Smooth muscle cell (in vitro differentiated cells): ENCODE measurements around the gene ATAD3B. TPM values are rescaled to one million over a fixed set of nuclear protein-coding genes. Genes with fewer than 3 reads are reported as not detected.

Experiments used
- DNase-seq: peaks from one replicate; lab custom pipeline; 2025; ENCODE audit not compliant: unreplicated experiment; lab: John Stamatoyannopoulos, UW
- H2AFZ ChIP-seq: fragments of 200-600 bp; sonication (generic); 2 replicates; pipeline ENCODE4 v1.6.0; 2016; ENCODE audit warnings: antibody characterized with exemption, low read depth, mild to moderate bottlenecking
- H3F3A ChIP-seq: fragments of 200-600 bp; sonication (generic); 2 replicates; pipeline ENCODE4 v1.6.0; 2017; ENCODE audit warnings: antibody characterized with exemption, low read depth
- H3K27ac ChIP-seq: fragments of 200-600 bp; sonication (generic); 2 replicates; pipeline ENCODE4 v1.5.1; 2016; ENCODE audit warnings: low read depth, mild to moderate bottlenecking
- H3K27me3 ChIP-seq: fragments of 200-600 bp; sonication (generic); 2 replicates; pipeline ENCODE4 v1.6.1; 2016; ENCODE audit warnings: low read depth, mild to moderate bottlenecking
- H3K36me3 ChIP-seq: fragments of 200-600 bp; sonication (generic); 2 replicates; pipeline ENCODE4 v1.5.1; 2016; ENCODE audit warnings: low read depth
- H3K4me1 ChIP-seq: fragments of 200-600 bp; sonication (generic); 2 replicates; pipeline ENCODE4 v1.5.1; 2016; ENCODE audit warnings: low read depth
- H3K4me2 ChIP-seq: fragments of 200-600 bp; sonication (generic); 2 replicates; pipeline ENCODE4 v1.6.0; 2016; ENCODE audit warnings: mild to moderate bottlenecking
- H3K4me3 ChIP-seq: fragments of 200-600 bp; sonication (generic); 2 replicates; pipeline ENCODE4 v1.5.1; 2016; ENCODE audit warnings: mild to moderate bottlenecking
- H3K79me2 ChIP-seq: fragments of 200-600 bp; sonication (generic); 2 replicates; pipeline ENCODE4 v1.6.0; 2016; ENCODE audit warnings: low read depth, mild to moderate bottlenecking
- H3K9ac ChIP-seq: fragments of 200-600 bp; sonication (generic); 2 replicates; pipeline ENCODE4 v1.6.0; 2016; ENCODE audit warnings: low read depth
- H3K9me3 ChIP-seq: fragments of 200-600 bp; sonication (generic); replicated peaks from 2 replicates; pipeline ENCODE4 v1.5.1; 2016; ENCODE audit warnings: low read depth
- H4K20me1 ChIP-seq: fragments of 200-600 bp; sonication (generic); 2 replicates; pipeline ENCODE4 v1.6.0; 2016; ENCODE audit warnings: low read depth
- CTCF ChIP-seq: fragments of 200-600 bp; sonication (generic); IDR thresholded peaks from 2 replicates; pipeline ENCODE4 v1.5.1; 2017; ENCODE audit warnings: borderline replicate concordance, mild to moderate bottlenecking, antibody characterized with exemption; ENCODE audit not compliant: insufficient read depth, poor library complexity, severe bottlenecking
- WGBS: methylation state at CpG from one replicate; pipeline ENCODE4 v1.1.7; 2016; ENCODE audit warnings: low lambda C conversion rate; 5-methylcytosine and 5-hydroxymethylcytosine counted together
- polyA plus RNA-seq: library from polyadenylated mRNA; unstranded; fragments of >200 nt; fragmentation: Nextera tagmentation; extraction: Ambion mirVana; gene quantifications from 2 replicates; pipeline ENCODE4 v1.2.1, GENCODE V29; 2016
- total RNA-seq: library from RNA; depleted of rRNA; stranded (reverse); fragments of >200 nt; gene quantifications from 2 replicates; pipeline ENCODE4 v1.2.3, GENCODE V29; 2014

Gene ATAD3B
- total and polyA plus RNA-seq, 2 experiments from 2014 or later: 8.6 to 20.2 TPM

DNA sequence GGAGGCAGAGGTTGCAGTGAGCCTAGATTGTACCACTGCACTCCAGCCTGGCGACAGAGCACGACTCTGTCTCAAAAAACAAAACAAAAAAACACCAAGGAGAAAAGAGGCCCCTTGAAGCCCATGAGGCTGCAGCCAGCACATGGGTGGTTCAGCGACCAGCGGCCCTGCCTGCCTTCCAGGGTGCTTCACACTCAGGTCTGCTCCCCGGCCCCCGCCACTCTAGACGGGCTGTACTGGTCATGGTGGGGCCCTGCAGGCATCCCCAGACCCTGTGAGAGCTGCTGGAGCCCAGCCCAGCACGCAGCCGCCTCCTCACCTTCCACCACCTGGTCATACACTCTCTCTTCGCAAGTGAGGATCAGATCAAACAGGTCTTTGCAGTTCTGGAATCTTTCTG, 73.0 kb downstream of the ATAD3B start:
- WGBS: 98% methylated on average over 10 of the region's 10 CpGs
- Histone ChIP-seq H2AFZ (no peak overlapping the region), H3K4me1 (peaks cover under 1% of the 10 kb centered on the region), H3K9ac (no peak overlapping the region), H3K27me3 (no peaks in the 10 kb centered on the region), H3K9me3 (no peaks in the 10 kb centered on the region), H3K4me2 (no peak overlapping the region), H3K27ac (no peak overlapping the region), H3K36me3 (no peaks in the 10 kb centered on the region), H4K20me1 (peaks cover 13% of the 10 kb centered on the region), H3F3A (peaks cover 6% of the 10 kb centered on the region), H3K4me3 (no peak overlapping the region), H3K79me2 (peaks cover under 1% of the 10 kb centered on the region)
- no peak for DNase-seq
- no peak for TF ChIP-seq CTCF

Other genes starting within 250 kb of the ATAD3B start
- gene SDF4, start 239.8 kb upstream of the ATAD3B start, total RNA-seq: 75.0 and 94.9 TPM in 2 replicates
- 263 TPM in 2 replicates for gene SDF4, start 239.8 kb upstream of the ATAD3B start, polyA plus RNA-seq
- 12.9 and 15.0 TPM in 2 replicates for gene B3GALT6, start 239.5 kb upstream of the ATAD3B start, total RNA-seq
- 33.2 and 39.3 TPM in 2 replicates for gene B3GALT6, start 239.5 kb upstream of the ATAD3B start, polyA plus RNA-seq
- gene C1QTNF12, start 225.0 kb upstream of the ATAD3B start, total RNA-seq: 1.8 and 1.9 TPM in 2 replicates
- gene C1QTNF12, start 225.0 kb upstream of the ATAD3B start, polyA plus RNA-seq: 5.4 and 12.3 TPM in 2 replicates
- 20.5 and 30.2 TPM in 2 replicates for gene UBE2J2, start 197.9 kb upstream of the ATAD3B start, total RNA-seq
- 72.9 and 84.0 TPM in 2 replicates for gene UBE2J2, start 197.9 kb upstream of the ATAD3B start, polyA plus RNA-seq
- gene SCNN1D, start 191.3 kb upstream of the ATAD3B start, total RNA-seq: 2.0 and 6.7 TPM in 2 replicates
- 5.0 and 6.9 TPM in 2 replicates for gene SCNN1D, start 191.3 kb upstream of the ATAD3B start, polyA plus RNA-seq
- gene ACAP3, start 163.8 kb upstream of the ATAD3B start, total RNA-seq: 29.9 and 33.7 TPM in 2 replicates
- gene ACAP3, start 163.8 kb upstream of the ATAD3B start, polyA plus RNA-seq: 63.9 and 72.6 TPM in 2 replicates
- 16.7 and 23.6 TPM in 2 replicates for gene PUSL1, start 163.2 kb upstream of the ATAD3B start, total RNA-seq
- gene PUSL1, start 163.2 kb upstream of the ATAD3B start, polyA plus RNA-seq: 31.4 and 34.1 TPM in 2 replicates
- gene INTS11, start 147.1 kb upstream of the ATAD3B start, total RNA-seq: 48.5 and 49.3 TPM in 2 replicates
- gene INTS11, start 147.1 kb upstream of the ATAD3B start, polyA plus RNA-seq: 63.1 and 82.1 TPM in 2 replicates
- gene CPTP, start 147.0 kb upstream of the ATAD3B start, total RNA-seq: 13.8 and 16.2 TPM in 2 replicates
- 32.5 and 34.3 TPM in 2 replicates for gene CPTP, start 147.0 kb upstream of the ATAD3B start, polyA plus RNA-seq
- 0.18 and 0.36 TPM in 2 replicates for gene TAS1R3, start 140.5 kb upstream of the ATAD3B start, total RNA-seq
- gene TAS1R3, start 140.5 kb upstream of the ATAD3B start, polyA plus RNA-seq: 0.39 and 0.79 TPM in 2 replicates
- gene DVL1, start 122.3 kb upstream of the ATAD3B start, total RNA-seq: 28.5 and 37.8 TPM in 2 replicates
- 28.7 and 43.5 TPM in 2 replicates for gene DVL1, start 122.3 kb upstream of the ATAD3B start, polyA plus RNA-seq
- gene MXRA8, start 113.2 kb upstream of the ATAD3B start, total RNA-seq: 240 and 266 TPM in 2 replicates
- gene MXRA8, start 113.2 kb upstream of the ATAD3B start, polyA plus RNA-seq: 473 and 597 TPM in 2 replicates
- 60.1 and 81.8 TPM in 2 replicates for gene AURKAIP1, start 96.6 kb upstream of the ATAD3B start, total RNA-seq
- gene AURKAIP1, start 96.6 kb upstream of the ATAD3B start, polyA plus RNA-seq: 214 and 245 TPM in 2 replicates
- gene CCNL2, start 72.4 kb upstream of the ATAD3B start, total RNA-seq: 172 and 180 TPM in 2 replicates
- 144 and 226 TPM in 2 replicates for gene CCNL2, start 72.4 kb upstream of the ATAD3B start, polyA plus RNA-seq
- gene MRPL20, start 64.5 kb upstream of the ATAD3B start, total RNA-seq: 99.0 and 99.6 TPM in 2 replicates
- 147 and 161 TPM in 2 replicates for gene MRPL20, start 64.5 kb upstream of the ATAD3B start, polyA plus RNA-seq
- gene ANKRD65, start 50.5 kb upstream of the ATAD3B start, total RNA-seq: 5.3 and 10.1 TPM in 2 replicates
- 6.1 and 30.1 TPM in 2 replicates for gene ANKRD65, start 50.5 kb upstream of the ATAD3B start, polyA plus RNA-seq
- 25.1 and 29.5 TPM in 2 replicates for gene VWA1, start 36.1 kb upstream of the ATAD3B start, total RNA-seq
- gene VWA1, start 36.1 kb upstream of the ATAD3B start, polyA plus RNA-seq: 79.2 and 156 TPM in 2 replicates
- gene ATAD3C, start 22.1 kb upstream of the ATAD3B start, total RNA-seq: 0.09 and 0.40 TPM in 2 replicates
- gene ATAD3C, start 22.1 kb upstream of the ATAD3B start, polyA plus RNA-seq: 0.86 and 2.6 TPM in 2 replicates
- 14.3 and 16.0 TPM in 2 replicates for gene ATAD3A, start 40.4 kb downstream of the ATAD3B start, total RNA-seq
- 58.0 and 68.7 TPM in 2 replicates for gene ATAD3A, start 40.4 kb downstream of the ATAD3B start, polyA plus RNA-seq
- gene TMEM240, start 68.9 kb downstream of the ATAD3B start, total RNA-seq: 1.9 and 12.2 TPM in 2 replicates
- 2.7 and 4.0 TPM in 2 replicates for gene TMEM240, start 68.9 kb downstream of the ATAD3B start, polyA plus RNA-seq
- 77.3 and 116 TPM in 2 replicates for gene SSU72, start 103.1 kb downstream of the ATAD3B start, total RNA-seq
- 223 and 231 TPM in 2 replicates for gene SSU72, start 103.1 kb downstream of the ATAD3B start, polyA plus RNA-seq
- 3.3 and 9.1 TPM in 2 replicates for gene FNDC10, start 128.4 kb downstream of the ATAD3B start, total RNA-seq
- gene FNDC10, start 128.4 kb downstream of the ATAD3B start, polyA plus RNA-seq: 14.2 and 22.5 TPM in 2 replicates
- 21.9 and 42.7 TPM in 2 replicates for gene MIB2, start 143.7 kb downstream of the ATAD3B start, total RNA-seq
- gene MIB2, start 143.7 kb downstream of the ATAD3B start, polyA plus RNA-seq: 61.2 and 71.2 TPM in 2 replicates
- 81.7 and 89.8 TPM in 2 replicates for gene MMP23B, start 160.4 kb downstream of the ATAD3B start, total RNA-seq
- gene MMP23B, start 160.4 kb downstream of the ATAD3B start, polyA plus RNA-seq: 197 and 218 TPM in 2 replicates
- 12.1 and 15.6 TPM in 2 replicates for gene CDK11B, start 187.2 kb downstream of the ATAD3B start, total RNA-seq
- 13.7 and 21.1 TPM in 2 replicates for gene CDK11B, start 187.2 kb downstream of the ATAD3B start, polyA plus RNA-seq
- gene SLC35E2B, start 221.0 kb downstream of the ATAD3B start, total RNA-seq: 24.2 and 32.4 TPM in 2 replicates
- 19.7 and 22.6 TPM in 2 replicates for gene SLC35E2B, start 221.0 kb downstream of the ATAD3B start, polyA plus RNA-seq